Heart right ventricle (tissue), 16 donors: ENCODE measurements around the gene TM4SF18. TPM values are rescaled to one million over a fixed set of nuclear protein-coding genes. Genes with fewer than 3 reads are reported as not detected.

ENCODE experiments used
- ATAC-seq, 8 donors: fragments of 200-7000 bp; cut with Tn5 transposase; one replicate each; pipeline ENCODE4 v1.9.1; 2020; ENCODE audit warnings: mild to moderate bottlenecking in 8 of 8, moderate library complexity in 8 of 8, moderate number of reproducible peaks in 1 of 8
- DNase-seq, 2 donors: peaks; one replicate each; pipeline ENCODE4 v3.0.0-alpha.2; 2020
- H3K27ac ChIP-seq, 10 donors: fragments of 200-600 bp; sonication (generic) in 2 of 10; one replicate each; pipeline versions ENCODE4 v1.5.0 to v1.8.0; 2020 to 2022; ENCODE audit warnings: mild to moderate bottlenecking in 3 of 10
- H3K27me3 ChIP-seq, 7 donors: fragments of 200-600 bp; one replicate each; pipeline ENCODE4 v1.8.0; 2021 to 2022; ENCODE audit warnings: mild to moderate bottlenecking in 2 of 7
- H3K36me3 ChIP-seq, 9 donors: fragments of 200-600 bp; sonication (generic) in 1 of 9; one replicate each; pipeline versions ENCODE4 v1.5.0 to v1.8.0; 2020 to 2022; ENCODE audit warnings: mild to moderate bottlenecking in 2 of 9
- H3K4me1 ChIP-seq, 9 donors: fragments of 200-600 bp; sonication (generic) in 1 of 9; one replicate each; pipeline versions ENCODE4 v1.5.0 to v1.8.0; 2020 to 2022; ENCODE audit warnings: mild to moderate bottlenecking in 4 of 9
- H3K4me3 ChIP-seq, 10 donors: fragments of 200-600 bp; sonication (generic) in 2 of 10; one replicate each; pipeline versions ENCODE4 v1.5.0 to v1.8.0; 2020 to 2022; ENCODE audit warnings: mild to moderate bottlenecking in 7 of 10, moderate library complexity in 2 of 10
- H3K9me3 ChIP-seq, 11 donors: fragments of 200-600 bp in 10 of 11; sonication (generic) in 2 of 11; one replicate each; pipeline versions ENCODE4 v1.5.0 to v1.8.0; 2013 to 2022; ENCODE audit warnings: mild to moderate bottlenecking in 2 of 11, control low read depth in 1 of 11, moderate library complexity in 1 of 11
- WGBS, 2 donors: extraction: QIAGEN DNeasy Blood & Tissue Kit; methylation state at CpG; one replicate each; pipeline ENCODE4 v1.1.7; 2013; ENCODE audit warnings: inconsistent platforms in 1 of 2; 5-methylcytosine and 5-hydroxymethylcytosine counted together
- intact Hi-C, 10 donors: fragments of 100-400 bp; cut with DNase I; formaldehyde crosslinking; loops; one replicate each; pipeline versions ENCODE4 v1.11.1 to v1.14.2; 2022
- polyA plus RNA-seq, 2 donors: library from polyadenylated mRNA; stranded (reverse); fragments of 200-250 nt; gene quantifications; one replicate each; pipeline ENCODE4 v1.2.3, GENCODE V29; 2013
- total RNA-seq, 10 donors: library from RNA; stranded (reverse); fragmentation: NEBNext Ultra II Directional in 3 of 10; extraction: Animal tissue kit (Norgen Biotek cat#: 25700) in 3 of 10; gene quantifications; one replicate each; pipeline versions ENCODE4 v1.2.1 to v1.2.4, GENCODE V29; 2021 to 2023
- TF ChIP-seq, protein P1 (sequence below), 9 donors: fragments of 200-600 bp; sonication (generic) in 2 of 9; IDR thresholded peaks; one replicate each; pipeline versions ENCODE4 v1.5.0 to v1.8.0; 2021 to 2022; ENCODE audit warnings: antibody characterized with exemption in 9 of 9, mild to moderate bottlenecking in 5 of 9, moderate library complexity in 1 of 9
- donor health status: Arrhythmogenic right ventricular cardiomyopathy.
- donor health status: ischemic (EF 13 %, LVEDD 7.1; RV severe dilation, severe dysfunction).
- donor health status: healthy with polysubstance abuse.
- donor health status: DM: no; HTN: yes; CAD: no.
- donor health status: DM: no; HTN: no; CAD: no.
- donor health status: ischemic (EF 25% LVEDD 6.9; RV normal size, moderate dysfunction).
- donor health status: ischemic (EF 25% LVEDD 5.7; RV mildly dilated, moderate dysfunction).
- donor health status: healthy.
- donor health status: DM: yes; HTN: yes; CAD: no.
- donor health status: Ischemic cardiomyopathy.
- donor health status: ischemic (EF 35%, LVEDD 5.7; RV mildly dilated, moderate dysfunction).
- donor health status: nonischemic (EF 11% LVEDD 7.7; RV severe dilation, severe dysfunction).
- donor health status: DM: yes; HTN: yes; CAD: no.
- donor health status: PGD.
- donor health status: ischemic (EF 29% LVEDD 5.4; RV normal size, mild dysfunction).
- donor health status: nonischemic (EF 23%, LVEDD 6.1; RV moderate dilation, normal function).

TM4SF18 gene
- total and polyA plus RNA-seq, 12 donors = 4.1 to 21.2 (median 8.8) TPM

DNA sequence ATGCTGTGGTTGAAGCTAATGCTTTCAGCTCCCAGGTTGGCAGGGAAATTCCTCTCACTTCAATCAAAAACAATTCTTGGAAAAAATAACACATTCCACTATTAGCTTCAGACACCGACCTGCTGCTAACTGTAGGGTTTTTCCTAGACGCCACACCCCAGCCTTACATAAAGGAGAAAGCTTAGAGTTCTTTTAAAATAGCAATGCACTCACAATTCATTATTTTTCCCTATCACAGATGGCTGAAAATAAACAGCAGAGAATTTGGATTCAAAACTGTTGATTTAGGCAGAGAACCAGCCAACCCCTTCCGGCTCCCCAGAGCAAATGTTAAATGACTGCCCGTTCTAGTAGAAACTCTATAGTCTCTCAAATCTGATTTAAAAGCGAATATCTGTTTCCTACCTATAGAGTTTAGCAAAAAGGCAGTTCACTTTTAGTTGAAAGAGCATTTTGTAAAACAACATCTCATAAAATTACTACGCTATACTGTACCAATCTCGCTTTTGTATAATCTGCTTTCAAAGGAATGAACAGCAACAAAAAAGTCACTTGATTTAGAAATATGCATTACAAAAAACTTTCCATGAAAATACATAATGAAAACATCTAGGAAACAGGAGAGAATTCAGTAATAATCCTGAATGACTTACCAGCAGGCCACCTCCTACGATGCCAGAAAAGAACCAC, 43.4 kb upstream of the TM4SF18 start:
- ATAC-seq = peak in 7 of 8 donors; percentile 7 to 74 (median 57)
- WGBS, 2 donors = 40 to 53% methylated on average over 8 of the region's 8 CpGs

DNA sequence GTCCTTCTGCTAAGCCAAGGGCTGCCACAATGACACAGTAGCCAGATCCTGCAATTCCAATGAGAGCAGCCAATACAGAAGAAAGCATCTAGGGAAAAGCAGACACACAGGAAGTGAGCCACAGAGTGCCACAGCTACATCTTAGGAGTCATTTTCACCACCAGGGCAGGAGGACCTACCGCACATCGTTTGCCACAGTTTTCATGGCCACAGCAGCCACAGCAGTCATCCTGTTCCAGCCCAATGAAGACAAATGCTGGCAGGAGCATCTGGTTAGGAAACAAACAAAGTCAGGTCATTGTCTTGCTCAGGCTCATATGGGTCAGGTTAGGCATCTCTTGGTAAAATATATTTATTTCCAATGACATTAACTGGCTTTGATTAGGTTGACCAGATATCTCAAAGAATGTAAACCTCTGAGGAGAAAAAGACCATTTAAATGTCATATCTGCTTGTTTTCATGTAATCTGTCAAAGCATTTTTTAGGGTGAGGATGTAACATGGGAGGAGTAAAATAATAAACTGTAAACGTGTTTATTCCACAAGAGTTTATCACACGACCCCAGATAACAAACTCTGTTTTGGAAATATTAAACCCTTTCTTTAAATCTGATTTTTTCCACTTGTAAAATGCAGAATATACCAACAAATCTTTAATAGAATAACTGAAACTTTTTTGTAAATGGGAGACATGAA, 42.2 kb upstream of the TM4SF18 start:
- TF ChIP-seq, protein P1, sequence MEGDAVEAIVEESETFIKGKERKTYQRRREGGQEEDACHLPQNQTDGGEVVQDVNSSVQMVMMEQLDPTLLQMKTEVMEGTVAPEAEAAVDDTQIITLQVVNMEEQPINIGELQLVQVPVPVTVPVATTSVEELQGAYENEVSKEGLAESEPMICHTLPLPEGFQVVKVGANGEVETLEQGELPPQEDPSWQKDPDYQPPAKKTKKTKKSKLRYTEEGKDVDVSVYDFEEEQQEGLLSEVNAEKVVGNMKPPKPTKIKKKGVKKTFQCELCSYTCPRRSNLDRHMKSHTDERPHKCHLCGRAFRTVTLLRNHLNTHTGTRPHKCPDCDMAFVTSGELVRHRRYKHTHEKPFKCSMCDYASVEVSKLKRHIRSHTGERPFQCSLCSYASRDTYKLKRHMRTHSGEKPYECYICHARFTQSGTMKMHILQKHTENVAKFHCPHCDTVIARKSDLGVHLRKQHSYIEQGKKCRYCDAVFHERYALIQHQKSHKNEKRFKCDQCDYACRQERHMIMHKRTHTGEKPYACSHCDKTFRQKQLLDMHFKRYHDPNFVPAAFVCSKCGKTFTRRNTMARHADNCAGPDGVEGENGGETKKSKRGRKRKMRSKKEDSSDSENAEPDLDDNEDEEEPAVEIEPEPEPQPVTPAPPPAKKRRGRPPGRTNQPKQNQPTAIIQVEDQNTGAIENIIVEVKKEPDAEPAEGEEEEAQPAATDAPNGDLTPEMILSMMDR (IDR thresholded peaks at IDR 0.05) = no peak
- Histone ChIP-seq H3K9me3 (no peaks in the 10 kb centered on the region), H3K4me3 (peak overlapping the region; percentile 27 to 69 (median 60)), H3K27ac (peak overlapping the region; percentile 9 to 90 (median 88)), H3K36me3 (peaks cover 0 to 52% (median 21%) of the 10 kb centered on the region in 9 donors), H3K4me1 (peaks cover 0 to 53% (median 45%) of the 10 kb centered on the region in 9 donors), H3K27me3 (no peaks in the 10 kb centered on the region)
- DNase-seq (no peak), ATAC-seq (no peak)
- intact Hi-C loops = loop anchor here in 1 of 10 donors (5.0 kb wide), 1 partner anchor 43 kb away; the partner anchor contains the start of gene TM4SF18
- 50 to 58% methylated on average over 4 of the region's 4 CpGs for WGBS, 2 donors

More for the DNA sequence above, 43.4 kb upstream of the TM4SF18 start:
- Histone ChIP-seq H3K9me3 (no peaks in the 10 kb centered on the region), H3K27me3 (no peaks in the 10 kb centered on the region), H3K4me1 (peaks cover 0 to 49% (median 33%) of the 10 kb centered on the region in 9 donors), H3K36me3 (peaks cover 0 to 39% (median 18%) of the 10 kb centered on the region in 9 donors), H3K27ac (peak overlapping the region; percentile 52 to 90 (median 88)), H3K4me3 (peak overlapping the region; percentile 27 to 69 (median 60))
- peak in 1 of 2 donors; percentile 34 for DNase-seq
- intact Hi-C loops = loop anchor here in 1 of 10 donors (5.0 kb wide), 1 partner anchor 45 kb away; the partner anchor contains the start of gene TM4SF18
- TF ChIP-seq, protein P1 (IDR thresholded peaks at IDR 0.05) = no peak

DNA sequence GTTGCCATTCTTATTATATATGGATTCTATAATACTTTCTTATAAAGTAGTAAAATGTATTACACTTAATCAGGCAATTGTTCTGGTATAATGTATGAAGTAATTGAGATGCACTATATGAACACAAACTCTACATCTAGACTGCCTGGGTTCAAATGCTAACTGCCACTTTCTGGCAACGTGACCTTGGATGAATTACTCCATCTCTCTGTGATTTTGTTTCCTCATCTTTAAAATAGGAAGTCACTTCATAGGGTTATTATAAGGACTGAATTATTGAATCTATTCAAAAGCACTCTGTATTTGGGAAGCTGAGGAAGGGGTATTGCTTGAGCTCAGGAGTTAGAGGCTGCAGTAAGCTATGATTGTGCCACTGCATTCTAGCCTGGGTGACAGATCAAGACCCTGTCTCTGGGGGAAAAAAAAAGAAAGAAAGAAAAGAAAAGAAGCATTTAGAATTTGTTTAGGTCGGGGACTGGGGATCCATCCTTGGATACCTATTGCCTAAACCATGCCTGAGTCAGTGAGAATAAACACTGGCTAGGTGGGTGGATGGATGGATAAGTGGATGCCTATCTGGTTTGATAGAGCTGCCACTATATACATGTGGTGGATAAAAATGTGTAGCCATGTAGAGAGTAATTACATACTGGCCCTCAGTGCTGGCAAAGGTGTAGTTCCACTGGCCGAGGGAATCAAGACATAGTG, 41.5 kb upstream of the TM4SF18 start:
- no peaks in the 10 kb centered on the region for H3K9me3 ChIP-seq
- TF ChIP-seq, protein P1 (IDR thresholded peaks at IDR 0.05) = no peak
- intact Hi-C loops = loop anchor here in 1 of 10 donors (5.0 kb wide), 1 partner anchor 43 kb away; the partner anchor contains the start of gene TM4SF18
- 70 to 72% methylated on average over 3 of the region's 3 CpGs for WGBS, 2 donors
- peaks cover 0 to 59% (median 21%) of the 10 kb centered on the region in 9 donors for H3K36me3 ChIP-seq
- H3K27ac ChIP-seq = peak overlapping the region; percentile 9 to 90 (median 88)
- H3K4me1 ChIP-seq = peaks cover 0 to 60% (median 51%) of the 10 kb centered on the region in 9 donors
- H3K27me3 ChIP-seq = no peaks in the 10 kb centered on the region
- H3K4me3 ChIP-seq = peak overlapping the region; percentile 27 to 69 (median 60)
- DNase-seq (no peak), ATAC-seq (no peak)

DNA sequence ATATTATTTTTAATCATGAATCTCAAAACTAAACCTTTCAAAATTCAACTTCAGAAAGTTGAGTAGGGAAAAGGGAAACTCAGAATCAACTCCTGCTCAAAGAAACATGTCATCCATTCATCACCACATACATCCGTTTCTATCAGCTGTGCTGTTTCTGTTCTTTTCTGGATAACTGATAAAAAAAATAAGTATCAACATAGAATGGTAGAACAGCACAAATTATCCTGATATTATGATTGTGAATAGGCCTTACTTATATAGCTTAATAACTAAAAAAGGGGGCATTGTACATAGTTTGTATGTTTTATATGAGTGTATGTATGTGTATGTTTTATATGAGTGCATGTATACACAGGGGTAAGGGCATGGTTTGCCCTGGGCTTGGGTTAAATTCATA, 41.0 kb upstream of the TM4SF18 start:
- intact Hi-C loops = no loop called here
- peaks cover 0 to 66% (median 55%) of the 10 kb centered on the region in 9 donors for H3K4me1 ChIP-seq
- H3K36me3 ChIP-seq = peaks cover 0 to 64% (median 21%) of the 10 kb centered on the region in 9 donors
- H3K4me3 ChIP-seq = peak overlapping the region in 9 of 10 donors; percentile 27 to 69 (median 61)
- no peaks in the 10 kb centered on the region for H3K27me3 ChIP-seq
- no peak for DNase-seq
- no peaks in the 10 kb centered on the region for H3K9me3 ChIP-seq
- TF ChIP-seq, protein P1 (IDR thresholded peaks at IDR 0.05) = no peak
- WGBS, 2 donors = 41 to 57% methylated on average over 1 of the region's 1 CpG
- peak overlapping the region in 9 of 10 donors; percentile 19 to 90 (median 87) for H3K27ac ChIP-seq
- no peak for ATAC-seq
